Neural progenitor cell (in vitro differentiated cells): ENCODE measurements around the gene SSR4.

ENCODE experiments used
- EZH2 ChIP-seq: fragments of 200-600 bp; sonication (generic); IDR thresholded peaks from 2 replicates; pipeline ENCODE4 v1.6.1; 2017; ENCODE audit warnings: antibody characterized with exemption, mild to moderate bottlenecking, moderate library complexity
- EZH2phosphoT487 ChIP-seq: fragments of 200-600 bp; sonication (generic); IDR thresholded peaks from 2 replicates; pipeline ENCODE4 v1.6.1; 2017; ENCODE audit warnings: antibody characterized with exemption
- TF ChIP-seq, protein P1 (sequence below): fragments of 200-600 bp; sonication (generic); IDR thresholded peaks from 2 replicates; pipeline ENCODE4 v1.5.1; 2017; ENCODE audit warnings: antibody characterized with exemption, mild to moderate bottlenecking

- TF ChIP-seq, protein P1, sequence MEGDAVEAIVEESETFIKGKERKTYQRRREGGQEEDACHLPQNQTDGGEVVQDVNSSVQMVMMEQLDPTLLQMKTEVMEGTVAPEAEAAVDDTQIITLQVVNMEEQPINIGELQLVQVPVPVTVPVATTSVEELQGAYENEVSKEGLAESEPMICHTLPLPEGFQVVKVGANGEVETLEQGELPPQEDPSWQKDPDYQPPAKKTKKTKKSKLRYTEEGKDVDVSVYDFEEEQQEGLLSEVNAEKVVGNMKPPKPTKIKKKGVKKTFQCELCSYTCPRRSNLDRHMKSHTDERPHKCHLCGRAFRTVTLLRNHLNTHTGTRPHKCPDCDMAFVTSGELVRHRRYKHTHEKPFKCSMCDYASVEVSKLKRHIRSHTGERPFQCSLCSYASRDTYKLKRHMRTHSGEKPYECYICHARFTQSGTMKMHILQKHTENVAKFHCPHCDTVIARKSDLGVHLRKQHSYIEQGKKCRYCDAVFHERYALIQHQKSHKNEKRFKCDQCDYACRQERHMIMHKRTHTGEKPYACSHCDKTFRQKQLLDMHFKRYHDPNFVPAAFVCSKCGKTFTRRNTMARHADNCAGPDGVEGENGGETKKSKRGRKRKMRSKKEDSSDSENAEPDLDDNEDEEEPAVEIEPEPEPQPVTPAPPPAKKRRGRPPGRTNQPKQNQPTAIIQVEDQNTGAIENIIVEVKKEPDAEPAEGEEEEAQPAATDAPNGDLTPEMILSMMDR, result no peak
- TF ChIP-seq EZH2 (no peak), EZH2phosphoT487 (no peak)
These were observed 48.1 kb upstream of the SSR4 start for GRCh38 chrX:153746359-153746758.
